Lung (tissue), 12 donors: ENCODE measurements around the gene MOCS3. TPM values are rescaled to one million over a fixed set of nuclear protein-coding genes. Genes with fewer than 3 reads are reported as not detected.

ENCODE experiments used
- ATAC-seq: fragments of 200-7000 bp; cut with Tn5 transposase; one replicate; pipeline ENCODE4 v1.9.1; 2020; ENCODE audit warnings: moderate number of reproducible peaks; ENCODE audit not compliant: insufficient read depth, low FRiP score
- DNase-seq, 3 donors: peaks; one replicate each; pipeline ENCODE4 v3.0.0-alpha.2; 2013 to 2017
- H3K27ac ChIP-seq, 2 donors: one replicate each; pipeline ENCODE4 v1.5.1; 2013; ENCODE audit warnings: mild to moderate bottlenecking in 2 of 2, moderate library complexity in 2 of 2, control low read depth in 1 of 2, inconsistent platforms in 1 of 2, low read depth in 1 of 2, low read length in 1 of 2
- H3K27me3 ChIP-seq, 3 donors: one replicate each; pipeline ENCODE4 v1.5.1; 2013; ENCODE audit warnings: low read length in 2 of 3; ENCODE audit not compliant: control insufficient read depth in 3 of 3, insufficient read depth in 3 of 3
- H3K36me3 ChIP-seq, 4 donors: one replicate each; pipeline ENCODE4 v1.5.1; 2013; ENCODE audit warnings: low read length in 4 of 4, mild to moderate bottlenecking in 1 of 4, moderate library complexity in 1 of 4; ENCODE audit not compliant: control insufficient read depth in 4 of 4, insufficient read depth in 4 of 4
- H3K4me1 ChIP-seq, 5 donors: one replicate each; pipeline ENCODE4 v1.5.1; 2013; ENCODE audit warnings: low read length in 5 of 5, mild to moderate bottlenecking in 2 of 5, moderate library complexity in 1 of 5; ENCODE audit not compliant: control insufficient read depth in 5 of 5, insufficient read depth in 5 of 5
- H3K4me3 ChIP-seq: one replicate; pipeline ENCODE4 v1.5.1; 2013; ENCODE audit warnings: mild to moderate bottlenecking, control low read depth, moderate library complexity
- H3K9ac ChIP-seq, 2 donors: one replicate each; pipeline ENCODE4 v1.5.1; 2013; ENCODE audit warnings: low read length in 2 of 2, control low read depth in 1 of 2; ENCODE audit not compliant: insufficient read depth in 1 of 2
- H3K9me3 ChIP-seq, 4 donors: one replicate each; pipeline ENCODE4 v1.5.1; 2013; ENCODE audit warnings: low read length in 3 of 4, mild to moderate bottlenecking in 1 of 4, moderate library complexity in 1 of 4; ENCODE audit not compliant: control insufficient read depth in 4 of 4, insufficient read depth in 3 of 4
- CTCF ChIP-seq: IDR thresholded peaks from 2 replicates; pipeline ENCODE4 v1.5.1; 2012; ENCODE audit warnings: mild to moderate bottlenecking; ENCODE audit errors: control extremely low read depth, extremely low read depth
- WGBS, 2 donors: extraction: QIAGEN DNeasy Blood & Tissue Kit; methylation state at CpG; one replicate each; pipeline ENCODE4 v1.1.7; 2013; 5-methylcytosine and 5-hydroxymethylcytosine counted together
- polyA plus RNA-seq, 2 donors: library from polyadenylated mRNA; stranded (reverse); fragments of 200-250 nt; gene quantifications; one replicate each; pipeline ENCODE4 v1.2.1, GENCODE V29; 2013
- total RNA-seq, 2 donors: library from RNA; depleted of rRNA in 1 of 2; stranded (reverse); fragments of >200 nt in 1 of 2; gene quantifications; one replicate each; pipeline ENCODE4 v1.2.1, GENCODE V29; 2014 to 2021
- donor health status: control.
- donor health status: control.
- donor health status: Bipolar disorder and iron deficiency.
- donor health status: healthy.
- donor health status: DM: yes; HTN: yes; CAD: no.

MOCS3 gene
- total and polyA plus RNA-seq, 4 donors = 1.8 to 5.9 (median 3.4) TPM

GRCh38 chr20:51001430-51002265 lies 43.0 kb downstream of the MOCS3 start:
- ATAC-seq = no peak
- Histone ChIP-seq H3K9ac (no peak overlapping the region), H3K9me3 (no peaks in the 10 kb centered on the region), H3K4me3 (no peak overlapping the region), H3K4me1 (peaks cover 0 to 1% (median 0%) of the 10 kb centered on the region in 5 donors), H3K27ac (no peak overlapping the region), H3K36me3 (no peaks in the 10 kb centered on the region), H3K27me3 (peaks cover 0 to 7% (median 0%) of the 10 kb centered on the region in 3 donors)
- TF ChIP-seq CTCF = no peak
- DNase-seq = no peak
- WGBS, 2 donors = 80 to 83% methylated on average over 20 of the region's 20 CpGs

GRCh38 chr20:51002633-51003032 lies 44.0 kb downstream of the MOCS3 start:
- DNase-seq (no peak), ATAC-seq (no peak)
- no peak overlapping the region for H3K27ac ChIP-seq
- no peaks in the 10 kb centered on the region for H3K4me1 ChIP-seq
- TF ChIP-seq CTCF = no peak
- no peaks in the 10 kb centered on the region for H3K36me3 ChIP-seq
- 82 to 86% methylated on average over 7 of the region's 7 CpGs for WGBS, 2 donors
- no peaks in the 10 kb centered on the region for H3K27me3 ChIP-seq
- no peak overlapping the region for H3K4me3 ChIP-seq
- H3K9ac ChIP-seq = no peak overlapping the region
- no peaks in the 10 kb centered on the region for H3K9me3 ChIP-seq

GRCh38 chr20:51003753-51004152 lies 45.1 kb downstream of the MOCS3 start:
- no peak for DNase-seq
- H3K9me3 ChIP-seq = no peaks in the 10 kb centered on the region
- no peak overlapping the region for H3K9ac ChIP-seq
- TF ChIP-seq CTCF = no peak
- H3K4me3 ChIP-seq = no peak overlapping the region
- H3K36me3 ChIP-seq = no peaks in the 10 kb centered on the region
- ATAC-seq = no peak
- H3K27me3 ChIP-seq = no peaks in the 10 kb centered on the region
- no peaks in the 10 kb centered on the region for H3K4me1 ChIP-seq
- 84 to 85% methylated on average over 21 of the region's 21 CpGs for WGBS, 2 donors
- H3K27ac ChIP-seq = no peak overlapping the region
